K562 (cell line): ENCODE measurements around the gene TMEM38B. TPM values are rescaled to one million over a fixed set of nuclear protein-coding genes. Genes with fewer than 3 reads are reported as not detected.

Source experiments
- DNMT1 ChIP-seq: fragments of 450-650 bp; IDR thresholded peaks from 2 replicates; pipeline ENCODE4 v1.6.1; 2016; ENCODE audit warnings: antibody characterized with exemption, mild to moderate bottlenecking
- FOXP4 ChIP-seq: sonication (generic); formaldehyde crosslinking; IDR thresholded peaks from 2 replicates; pipeline ENCODE4 v1.8.0; 2022; ENCODE audit warnings: mild to moderate bottlenecking, missing genetic modification reagents, borderline replicate concordance
- HMG20B ChIP-seq: fragments of 250-450 bp; sonication (Bioruptor Pico); IDR thresholded peaks from 2 replicates; pipeline ENCODE4 v1.5.0; 2021; ENCODE audit warnings: mild to moderate bottlenecking
- HSF4 ChIP-seq: fragments of 250-450 bp; sonication (Bioruptor Pico); IDR thresholded peaks from 2 replicates; pipeline ENCODE4 v2.1.2; 2022; ENCODE audit warnings: mild to moderate bottlenecking, moderate library complexity, borderline replicate concordance
- LARP7 ChIP-seq: fragments of 450-650 bp; IDR thresholded peaks from 2 replicates; pipeline ENCODE4 v1.6.1; 2016
- POLR3G ChIP-seq: IDR thresholded peaks from 2 replicates; pipeline ENCODE4 v1.6.1; 2011; ENCODE audit not compliant: insufficient read length, insufficient replicate concordance; ENCODE audit errors: extremely low read depth
- PYGO2 ChIP-seq: fragments of 450-650 bp; IDR thresholded peaks from 2 replicates; pipeline ENCODE4 v1.6.1; 2016; ENCODE audit warnings: mild to moderate bottlenecking, missing genetic modification characterization, moderate library complexity, missing compliant biosample characterization
- REST ChIP-seq, 2 experiments: fragments of 450-650 bp; formaldehyde crosslinking in 1 of 2; IDR thresholded peaks; 2 replicates each; pipeline versions ENCODE4 v1.4.0 to v1.6.1; 2014 to 2020; ENCODE audit warnings: mild to moderate bottlenecking in 2 of 2, borderline replicate concordance in 1 of 2, low read depth in 1 of 2
- TAF1 ChIP-seq: IDR thresholded peaks from 2 replicates; pipeline ENCODE4 v1.6.1; 2011; ENCODE audit warnings: mild to moderate bottlenecking, low read length, moderate library complexity; ENCODE audit not compliant: insufficient read depth, control insufficient read depth, severe bottlenecking; ENCODE audit errors: extremely low read depth
- TAF9B ChIP-seq: fragments of 450-650 bp; IDR thresholded peaks from 2 replicates; pipeline ENCODE4 v1.6.1; 2018; ENCODE audit warnings: mild to moderate bottlenecking; ENCODE audit not compliant: partially characterized antibody
- VEZF1 ChIP-seq: fragments of 200-800 bp; sonication (Bioruptor generic); IDR thresholded peaks from 2 replicates; pipeline ENCODE4 v1.6.1; 2017; ENCODE audit warnings: missing genetic modification characterization, missing compliant biosample characterization
- YY1 ChIP-seq, 3 experiments: IDR thresholded peaks; 2 replicates each; pipeline ENCODE4 v1.6.1; 2011; ENCODE audit warnings: low read length in 2 of 3, mild to moderate bottlenecking in 2 of 3, moderate library complexity in 2 of 3, borderline replicate concordance in 1 of 3, control low read depth in 1 of 3, low read depth in 1 of 3; ENCODE audit not compliant: insufficient read depth in 3 of 3, insufficient replicate concordance in 2 of 3, control insufficient read depth in 1 of 3, insufficient read length in 1 of 3; ENCODE audit errors: extremely low read depth in 1 of 3
- ZNF3 ChIP-seq: fragments of 250-450 bp; sonication (Bioruptor Pico); IDR thresholded peaks from 2 replicates; pipeline ENCODE4 v1.5.0; 2021; ENCODE audit warnings: mild to moderate bottlenecking, moderate library complexity
- ZNF408 ChIP-seq: fragments of 250-450 bp; sonication (Bioruptor Pico); IDR thresholded peaks from 2 replicates; pipeline ENCODE4 v1.4.0; 2020; ENCODE audit warnings: low read depth, mild to moderate bottlenecking, moderate library complexity
- polyA plus RNA-seq, 8 experiments: library from polyadenylated mRNA; depleted of rRNA in 4 of 8; stranded (reverse) in 5 of 8; unstranded in 3 of 8; fragments of >200 nt; fragmentation: Nextera tagmentation in 2 of 8; fragmentation: Illumina TruSeq in 1 of 8; extraction: Ambion mirVana in 2 of 8; extraction: Trizol in 1 of 8; gene quantifications; 2 replicates each; pipeline versions ENCODE4 v1.2.1 to v1.2.3, GENCODE V29; 2011 to 2014; ENCODE audit warnings: inconsistent platforms in 1 of 8, missing spikeins in 1 of 8
- total RNA-seq, 7 experiments: library from RNA; depleted of rRNA in 6 of 7; stranded (reverse); fragments of >200 nt in 6 of 7; fragmentation: Illumina TruSeq in 2 of 7; extraction: Trizol in 2 of 7; gene quantifications; 2 replicates each; pipeline versions ENCODE4 v1.2.1 to v1.2.3, GENCODE V29; 2011 to 2021; ENCODE audit warnings: low replicate concordance in 1 of 7

Gene TMEM38B
- total and polyA plus RNA-seq, 9 of the 15 experiments (the other 6 are each of a cell fraction or from before 2014, with no cell fraction given), result 26.0 to 57.5 (median 38.5) TPM

- TF ChIP-seq HSF4 (CRISPR knock-in tag) (no peak), TAF9B (no peak), REST (IDR thresholded peaks at IDR 0.05; ENCODE audit: borderline replicate concordance) (peak; percentile 51), REST (CRISPR knock-in tag; IDR thresholded peaks at IDR 0.05; ENCODE audit: low read depth) (no peak), VEZF1 (CRISPR knock-in tag) (peak; percentile 54), DNMT1 (no peak), PYGO2 (tag) (no peak), HMG20B (CRISPR knock-in tag) (no peak), YY1 (IDR thresholded peaks at IDR 0.05; ENCODE audit: borderline replicate concordance in 1 of 3, control insufficient read depth in 1 of 3, extremely low read depth in 1 of 3, insufficient read depth in 3 of 3, insufficient read length in 1 of 3, insufficient replicate concordance in 2 of 3, low read depth in 1 of 3, low read length in 2 of 3) (peak in 2 of 3 experiments; percentile 34 to 63), POLR3G (no peak), ZNF3 (CRISPR knock-in tag) (no peak), FOXP4 (no peak), ZNF408 (CRISPR knock-in tag) (no peak), LARP7 (no peak), TAF1 (peak; percentile 59)
These were observed at the start of gene TMEM38B (continued) for GRCh38 chr9:105694190-105694847.
